ENCODE measurements around the gene TMEM272. TPM values are rescaled to one million over a fixed set of nuclear protein-coding genes. Genes with fewer than 3 reads are reported as not detected.
A peak's percentile ranks its signal among the peaks of the same experiment; 100 is the strongest.

The TMEM272 gene
- total and polyA plus RNA-seq, 12 donors = 0.03 to 0.17 (median 0.05) TPM; not detected in 9

DNA sequence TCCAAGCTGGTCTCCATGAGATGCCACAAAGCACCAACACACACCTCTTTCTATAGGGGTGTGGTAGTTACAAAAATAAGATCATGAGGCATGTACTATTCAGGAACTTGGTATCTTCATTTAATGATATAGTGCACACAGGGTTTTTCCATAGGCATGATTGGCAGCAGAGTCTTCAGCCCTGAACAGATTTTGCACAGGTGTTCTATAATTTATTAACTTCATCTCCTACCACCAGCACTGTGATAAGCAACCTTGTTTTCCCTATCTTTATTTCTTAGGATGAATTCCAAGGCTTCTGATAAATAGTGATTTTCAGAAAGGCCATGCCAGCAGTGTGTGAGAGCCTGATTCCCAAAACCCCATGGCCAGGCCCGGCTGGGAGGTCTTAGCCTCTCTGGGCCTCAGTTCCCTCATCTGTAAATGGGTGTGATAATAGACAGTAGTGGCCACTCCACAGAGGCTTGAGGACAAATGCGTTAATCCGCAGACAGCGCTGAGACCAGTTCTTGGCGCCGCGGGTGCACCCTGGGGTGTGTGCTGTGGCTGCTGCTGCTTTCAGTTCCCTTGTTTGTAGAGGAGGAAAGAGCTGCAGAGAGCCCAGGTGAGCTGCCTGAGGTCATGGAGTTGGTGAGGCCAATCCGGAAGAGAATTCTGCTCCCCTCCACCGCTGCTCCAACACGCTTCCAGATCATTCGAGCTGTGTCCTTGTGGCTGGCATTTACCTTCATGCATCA lies 74.1 kb downstream of the TMEM272 start:
- no peak for TF ChIP-seq POLR2A (IDR thresholded peaks at IDR 0.05)
- TF ChIP-seq, protein P1, sequence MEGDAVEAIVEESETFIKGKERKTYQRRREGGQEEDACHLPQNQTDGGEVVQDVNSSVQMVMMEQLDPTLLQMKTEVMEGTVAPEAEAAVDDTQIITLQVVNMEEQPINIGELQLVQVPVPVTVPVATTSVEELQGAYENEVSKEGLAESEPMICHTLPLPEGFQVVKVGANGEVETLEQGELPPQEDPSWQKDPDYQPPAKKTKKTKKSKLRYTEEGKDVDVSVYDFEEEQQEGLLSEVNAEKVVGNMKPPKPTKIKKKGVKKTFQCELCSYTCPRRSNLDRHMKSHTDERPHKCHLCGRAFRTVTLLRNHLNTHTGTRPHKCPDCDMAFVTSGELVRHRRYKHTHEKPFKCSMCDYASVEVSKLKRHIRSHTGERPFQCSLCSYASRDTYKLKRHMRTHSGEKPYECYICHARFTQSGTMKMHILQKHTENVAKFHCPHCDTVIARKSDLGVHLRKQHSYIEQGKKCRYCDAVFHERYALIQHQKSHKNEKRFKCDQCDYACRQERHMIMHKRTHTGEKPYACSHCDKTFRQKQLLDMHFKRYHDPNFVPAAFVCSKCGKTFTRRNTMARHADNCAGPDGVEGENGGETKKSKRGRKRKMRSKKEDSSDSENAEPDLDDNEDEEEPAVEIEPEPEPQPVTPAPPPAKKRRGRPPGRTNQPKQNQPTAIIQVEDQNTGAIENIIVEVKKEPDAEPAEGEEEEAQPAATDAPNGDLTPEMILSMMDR (IDR thresholded peaks at IDR 0.05) = no peak
- Histone ChIP-seq H3K9me3 (replicated peaks in 1 of 3) (no peaks in the 10 kb centered on the region), H3K4me1 (replicated peaks in 1 of 2) (peaks cover 4 to 23% of the 10 kb centered on the region in 2 donors), H3K27me3 (no peaks in the 10 kb centered on the region), H3K36me3 (replicated peaks in 1 of 2) (peaks cover 0 to 13% of the 10 kb centered on the region in 2 donors), H3K4me3 (no peak overlapping the region), H3K27ac (peak overlapping the region in 1 of 5 donors; percentile 49)
- 74 to 85% (median 81%) methylated on average over 6 to 11 of the region's 11 CpGs for whole genome bisulfite sequencing, 4 donors
- DNase-seq = no peak
- intact Hi-C loops (cut with DNase I) = no loop called here

DNA sequence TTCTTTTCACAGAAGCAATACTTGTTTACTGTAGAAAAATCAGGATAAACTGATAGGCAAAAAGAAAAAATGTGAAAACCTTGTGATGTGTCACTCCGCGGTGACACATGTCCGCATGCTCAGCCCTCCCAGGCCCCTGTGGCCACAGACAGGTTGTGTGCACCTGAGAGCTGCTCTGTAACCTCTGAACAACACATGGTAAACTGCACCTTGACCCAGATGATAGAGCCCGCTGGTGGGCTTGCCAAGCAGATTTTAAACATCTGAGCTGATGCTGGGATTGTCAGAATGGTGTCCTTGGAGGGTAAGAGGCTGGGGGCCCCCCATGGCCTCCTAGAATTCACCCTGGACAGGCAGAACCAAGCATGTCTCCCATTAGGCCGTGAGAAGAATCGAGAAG lies 74.8 kb downstream of the TMEM272 start:
- Histone ChIP-seq H3K27me3 (no peaks in the 10 kb centered on the region), H3K9me3 (replicated peaks in 1 of 3) (no peaks in the 10 kb centered on the region), H3K36me3 (replicated peaks in 1 of 2) (peaks cover 0 to 13% of the 10 kb centered on the region in 2 donors), H3K4me1 (replicated peaks in 1 of 2) (peaks cover 4 to 23% of the 10 kb centered on the region in 2 donors), H3K4me3 (no peak overlapping the region), H3K27ac (peak overlapping the region in 2 of 5 donors; percentile 49 to 55)
- DNase-seq = no peak
- 80 to 95% (median 87%) methylated on average over 6 of the region's 6 CpGs for WGBS, 4 donors
- TF ChIP-seq, protein P1 (IDR thresholded peaks at IDR 0.05) = no peak
- no peak for TF ChIP-seq POLR2A (IDR thresholded peaks at IDR 0.05)
- intact Hi-C loops (cut with DNase I) = no loop called here

DNA sequence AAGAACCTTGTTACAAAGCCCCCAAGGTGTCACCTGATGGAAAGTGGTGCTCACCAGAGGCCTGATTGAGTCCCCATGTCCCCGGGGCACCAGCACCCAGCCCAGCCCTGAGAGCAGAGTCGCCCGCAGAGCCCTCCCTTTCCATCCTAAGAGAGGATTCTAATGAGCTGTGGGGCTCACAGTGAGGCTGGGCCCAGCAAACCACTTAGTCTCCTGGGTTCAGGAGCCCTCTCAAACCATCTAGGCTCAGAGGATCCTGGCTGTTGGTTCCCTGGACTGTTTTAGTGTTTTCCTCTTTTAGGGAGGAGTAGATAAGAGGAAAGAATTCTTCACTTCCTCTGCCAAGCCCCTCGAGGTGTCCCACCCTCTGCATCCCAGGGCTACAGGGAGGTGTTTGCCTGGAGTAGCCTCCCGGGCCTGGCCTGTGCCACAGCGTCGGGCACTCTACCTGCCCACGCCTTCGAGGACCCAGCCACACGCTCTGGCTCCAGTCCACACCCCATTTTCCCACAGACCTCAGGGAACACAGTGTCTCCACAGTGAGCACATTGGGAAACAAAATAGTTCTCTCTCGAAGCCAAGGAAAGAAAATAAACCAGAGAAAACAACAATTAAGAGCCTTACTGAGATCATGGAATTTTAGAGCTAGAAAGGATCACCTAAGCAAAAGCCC lies 75.4 kb downstream of the TMEM272 start:
- Histone ChIP-seq H3K9me3 (replicated peaks in 1 of 3) (no peaks in the 10 kb centered on the region), H3K36me3 (replicated peaks in 1 of 2) (peaks cover 0 to 13% of the 10 kb centered on the region in 2 donors), H3K4me1 (replicated peaks in 1 of 2) (peaks cover 4 to 25% of the 10 kb centered on the region in 2 donors), H3K27ac (peak overlapping the region in 3 of 5 donors; percentile 7 to 57 (median 55)), H3K4me3 (no peak overlapping the region), H3K27me3 (no peaks in the 10 kb centered on the region)
- WGBS, 4 donors = 65 to 76% (median 72%) methylated on average over 10 to 11 of the region's 11 CpGs
- TF ChIP-seq, protein P1 (IDR thresholded peaks at IDR 0.05) = no peak
- no peak for TF ChIP-seq POLR2A (IDR thresholded peaks at IDR 0.05)
- DNase-seq = peak in 2 of 7 donors; percentile 30 to 79
- intact Hi-C loops (cut with DNase I) = no loop called here

DNA sequence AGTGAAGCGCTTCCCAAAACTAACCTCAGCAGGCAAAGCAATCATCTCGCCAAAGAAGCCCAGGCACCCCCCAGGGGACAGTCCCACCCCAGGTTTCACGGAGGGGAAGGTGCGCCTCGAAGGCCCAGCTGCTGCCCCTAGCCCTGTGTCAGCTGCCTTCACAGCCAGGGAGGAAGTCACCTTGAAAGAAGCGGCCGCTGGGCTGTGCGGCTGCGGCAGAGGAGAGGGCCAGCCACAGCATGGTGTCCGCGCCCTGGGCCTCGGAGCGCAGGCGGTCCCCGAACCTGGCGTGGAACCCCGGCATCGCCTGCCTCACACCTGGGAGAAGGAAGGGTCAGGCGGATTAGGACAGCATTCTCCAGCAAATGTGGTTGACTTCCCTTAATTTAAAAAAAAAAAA lies 76.0 kb downstream of the TMEM272 start:
- intact Hi-C loops (cut with DNase I) = no loop called here
- no peaks in the 10 kb centered on the region for H3K9me3 ChIP-seq (replicated peaks in 1 of 3)
- no peak overlapping the region for H3K4me3 ChIP-seq
- DNase-seq = no peak
- H3K4me1 ChIP-seq (replicated peaks in 1 of 2) = peaks cover 4 to 26% of the 10 kb centered on the region in 2 donors
- 65 to 100% (median 81%) methylated on average over 2 to 19 of the region's 19 CpGs for WGBS, 4 donors
- peaks cover 0 to 13% of the 10 kb centered on the region in 2 donors for H3K36me3 ChIP-seq (replicated peaks in 1 of 2)
- TF ChIP-seq, protein P1 (IDR thresholded peaks at IDR 0.05) = no peak
- no peak for TF ChIP-seq POLR2A (IDR thresholded peaks at IDR 0.05)
- H3K27me3 ChIP-seq = no peaks in the 10 kb centered on the region
- peak overlapping the region in 1 of 5 donors; percentile 57 for H3K27ac ChIP-seq
